OCI-LY7 (cell line): ENCODE results near the gene TRERF1.

Experiments
- EZH2phosphoT487 ChIP-seq: fragments of 200-600 bp; sonication (generic); IDR thresholded peaks from 2 replicates; pipeline ENCODE4 v1.6.1; 2018; ENCODE audit warnings: low read depth, borderline replicate concordance, mild to moderate bottlenecking, mixed run types, antibody characterized with exemption, low read length, moderate library complexity, mixed read lengths
- TF ChIP-seq, protein P1 (sequence below): fragments of 200-600 bp; sonication (generic); conservative IDR thresholded peaks from 2 replicates; pipeline ENCODE4 v1.5.1; 2014; ENCODE audit warnings: mild to moderate bottlenecking, antibody characterized with exemption, low read length, moderate library complexity, mixed read lengths

DNA sequence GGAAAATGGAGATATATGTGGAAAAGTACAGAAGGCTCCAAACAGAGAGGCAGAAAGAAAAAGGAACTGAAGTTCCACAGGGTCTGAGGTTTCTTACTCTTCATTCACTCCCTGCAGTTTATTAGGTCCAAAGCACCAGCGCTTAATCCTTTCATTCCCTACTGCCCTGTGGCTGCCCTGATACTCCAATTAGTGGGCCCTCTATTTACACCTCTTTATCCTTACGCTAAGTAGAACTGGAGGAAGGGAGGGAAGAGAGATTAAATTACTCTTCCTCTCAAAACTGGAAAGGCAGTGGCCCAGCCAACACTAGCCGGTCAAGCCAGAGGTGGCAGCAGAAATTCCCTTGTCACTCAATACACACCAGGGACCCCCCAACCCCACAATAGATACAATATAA is 20.4 kb downstream of the TRERF1 start:
- TF ChIP-seq, protein P1, sequence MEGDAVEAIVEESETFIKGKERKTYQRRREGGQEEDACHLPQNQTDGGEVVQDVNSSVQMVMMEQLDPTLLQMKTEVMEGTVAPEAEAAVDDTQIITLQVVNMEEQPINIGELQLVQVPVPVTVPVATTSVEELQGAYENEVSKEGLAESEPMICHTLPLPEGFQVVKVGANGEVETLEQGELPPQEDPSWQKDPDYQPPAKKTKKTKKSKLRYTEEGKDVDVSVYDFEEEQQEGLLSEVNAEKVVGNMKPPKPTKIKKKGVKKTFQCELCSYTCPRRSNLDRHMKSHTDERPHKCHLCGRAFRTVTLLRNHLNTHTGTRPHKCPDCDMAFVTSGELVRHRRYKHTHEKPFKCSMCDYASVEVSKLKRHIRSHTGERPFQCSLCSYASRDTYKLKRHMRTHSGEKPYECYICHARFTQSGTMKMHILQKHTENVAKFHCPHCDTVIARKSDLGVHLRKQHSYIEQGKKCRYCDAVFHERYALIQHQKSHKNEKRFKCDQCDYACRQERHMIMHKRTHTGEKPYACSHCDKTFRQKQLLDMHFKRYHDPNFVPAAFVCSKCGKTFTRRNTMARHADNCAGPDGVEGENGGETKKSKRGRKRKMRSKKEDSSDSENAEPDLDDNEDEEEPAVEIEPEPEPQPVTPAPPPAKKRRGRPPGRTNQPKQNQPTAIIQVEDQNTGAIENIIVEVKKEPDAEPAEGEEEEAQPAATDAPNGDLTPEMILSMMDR, result no peak
- no peak for TF ChIP-seq EZH2phosphoT487
